NT2/D1 (cell line): ENCODE results near the gene PNPLA4.

ENCODE experiments used
- DNase-seq: peaks from one replicate; pipeline ENCODE4 v3.0.0-alpha.2; 2011; ENCODE audit warnings: low read depth, low spot score
- H3K27me3 ChIP-seq: 2 replicates; pipeline ENCODE4 v1.6.0; 2011; ENCODE audit warnings: mild to moderate bottlenecking; ENCODE audit not compliant: insufficient read length, insufficient read depth
- H3K36me3 ChIP-seq: 2 replicates; pipeline ENCODE4 v1.6.1; 2011; ENCODE audit warnings: mild to moderate bottlenecking, low read length, mixed read lengths; ENCODE audit not compliant: insufficient read depth, insufficient read length
- H3K4me1 ChIP-seq: 2 replicates; pipeline ENCODE4 v1.5.1; 2011; ENCODE audit not compliant: insufficient read depth, insufficient read length
- H3K4me3 ChIP-seq: 2 replicates; pipeline ENCODE4 v1.5.1; 2011; ENCODE audit warnings: low read depth; ENCODE audit not compliant: insufficient read length
- H3K9ac ChIP-seq: 2 replicates; pipeline ENCODE4 v1.6.0; 2011; ENCODE audit warnings: low read depth; ENCODE audit not compliant: insufficient read length
- H3K9me3 ChIP-seq: 2 replicates; pipeline ENCODE4 v1.5.1; 2011; ENCODE audit warnings: mild to moderate bottlenecking, low read length; ENCODE audit not compliant: insufficient read depth
- SUZ12 ChIP-seq: IDR thresholded peaks from 2 replicates; pipeline ENCODE4 v1.6.1; 2011; ENCODE audit not compliant: insufficient read length, insufficient read depth; ENCODE audit errors: extremely low read depth
- YY1 ChIP-seq: IDR thresholded peaks from 2 replicates; pipeline ENCODE4 v1.6.1; 2011; ENCODE audit not compliant: insufficient read length, insufficient read depth
- ZNF274 ChIP-seq: IDR thresholded peaks from 2 replicates; pipeline ENCODE4 v1.6.1; 2011; ENCODE audit warnings: mild to moderate bottlenecking, low read depth, low read length

PNPLA4 gene, protein sequence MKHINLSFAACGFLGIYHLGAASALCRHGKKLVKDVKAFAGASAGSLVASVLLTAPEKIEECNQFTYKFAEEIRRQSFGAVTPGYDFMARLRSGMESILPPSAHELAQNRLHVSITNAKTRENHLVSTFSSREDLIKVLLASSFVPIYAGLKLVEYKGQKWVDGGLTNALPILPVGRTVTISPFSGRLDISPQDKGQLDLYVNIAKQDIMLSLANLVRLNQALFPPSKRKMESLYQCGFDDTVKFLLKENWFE

DNA sequence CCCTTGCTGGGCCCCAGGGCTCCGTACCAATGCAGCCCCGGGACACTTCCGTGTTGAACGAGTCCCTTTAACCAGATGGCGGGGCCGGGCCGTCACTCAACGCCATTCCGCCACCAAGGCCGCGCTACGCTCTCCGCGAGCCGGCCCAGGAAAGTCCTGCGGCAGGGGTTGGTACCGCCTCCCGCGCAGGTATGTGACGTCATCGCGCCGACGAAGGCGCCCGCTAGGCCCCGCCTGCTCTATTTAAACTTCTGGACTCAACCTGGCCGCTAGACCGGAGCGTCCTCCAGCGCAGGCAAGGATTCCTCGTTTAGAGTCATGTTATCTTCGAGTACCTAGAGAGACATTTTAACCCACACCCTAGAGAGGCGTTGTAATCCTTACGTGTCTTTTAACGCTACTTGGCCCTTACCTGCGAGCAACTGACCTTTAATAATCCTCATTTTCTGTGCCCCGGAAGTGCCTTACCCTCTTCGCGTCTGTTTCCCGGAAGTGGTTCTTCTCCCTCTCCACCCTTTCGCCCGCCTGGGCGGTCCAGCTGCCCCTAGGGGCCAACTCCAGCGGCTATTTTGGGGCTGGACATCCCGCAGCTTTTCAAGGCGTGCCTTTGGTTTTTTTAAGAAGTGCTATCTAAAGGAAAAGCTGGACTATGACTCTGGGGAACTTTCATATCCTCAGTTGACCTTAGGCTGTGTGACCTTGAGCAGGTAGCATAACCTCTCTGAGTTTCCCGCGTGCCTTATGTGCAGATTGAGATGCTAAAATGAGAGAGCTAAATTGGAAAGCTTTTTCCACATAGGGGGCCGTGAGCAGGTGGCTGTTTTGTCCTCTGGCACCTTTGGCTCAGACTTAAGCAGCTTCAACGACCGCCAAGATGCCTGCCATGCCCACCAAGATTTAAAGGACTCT is at the start of gene PNPLA4:
Gene PNPLA4 (minus strand): TSS at position 155 of the 909 bp plus-strand sequence. CDS start 1,294 bp downstream, outside the sequence.
- DNase-seq: peak; percentile 74

DNA sequence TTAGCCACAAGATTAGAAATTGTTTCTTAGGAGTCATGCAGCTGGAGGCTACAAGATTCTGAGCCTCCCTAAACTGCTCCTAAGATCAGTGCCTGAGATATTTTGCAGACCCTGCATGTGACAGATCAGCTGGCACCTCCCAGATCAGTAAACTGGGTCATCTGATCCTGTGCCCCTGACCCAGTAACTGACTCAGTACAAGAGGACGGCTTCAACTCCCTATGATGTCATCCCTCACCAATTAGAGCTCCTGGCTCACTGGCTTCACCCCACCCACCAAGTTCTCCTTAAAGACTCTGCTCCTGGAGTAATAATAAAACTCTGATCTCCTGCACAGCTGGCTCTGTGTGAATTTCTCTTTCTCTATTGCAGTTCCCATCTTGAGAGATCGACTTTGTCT is 45.4 kb upstream of the PNPLA4 start:
- no peaks in the 10 kb centered on the region for H3K4me1 ChIP-seq
- no peaks in the 10 kb centered on the region for H3K9me3 ChIP-seq
- no peak overlapping the region for H3K9ac ChIP-seq
- DNase-seq: no peak
- no peak for TF ChIP-seq YY1
- TF ChIP-seq ZNF274: no peak
- no peak for TF ChIP-seq SUZ12
- no peaks in the 10 kb centered on the region for H3K36me3 ChIP-seq
- no peak overlapping the region for H3K4me3 ChIP-seq
- H3K27me3 ChIP-seq: no peaks in the 10 kb centered on the region

More for the DNA sequence above, at the start of gene PNPLA4:
- Histone ChIP-seq H3K36me3 (peaks cover 8% of the 10 kb centered on the region), H3K27me3 (no peaks in the 10 kb centered on the region), H3K4me1 (no peaks in the 10 kb centered on the region), H3K4me3 (peak within 1 kb of the TSS; percentile 64), H3K9ac (peak within 1 kb of the TSS; percentile 94), H3K9me3 (no peaks in the 10 kb centered on the region)
- TF ChIP-seq SUZ12: no peak
- TF ChIP-seq YY1: no peak
- TF ChIP-seq ZNF274: no peak

DNA sequence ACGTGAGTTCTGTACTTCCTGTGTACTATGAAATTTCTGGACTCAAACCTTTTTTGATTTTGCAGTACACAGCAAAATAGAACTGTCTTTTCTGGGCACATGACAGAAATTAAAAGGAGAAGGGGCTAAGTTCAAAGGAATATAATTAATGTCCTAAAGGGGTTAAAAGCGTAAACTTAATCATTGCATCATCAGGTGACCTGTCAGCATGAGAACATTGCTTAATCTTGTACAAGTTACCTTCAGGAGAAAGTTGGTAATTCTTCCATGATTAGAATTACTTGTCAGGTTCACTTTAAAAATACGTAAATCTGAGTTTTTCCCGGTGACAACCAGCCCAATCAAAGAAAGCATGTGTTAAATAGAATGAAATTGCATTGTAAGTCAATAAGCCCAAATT is 43.2 kb upstream of the PNPLA4 start:
- H3K9ac ChIP-seq: no peak overlapping the region
- no peaks in the 10 kb centered on the region for H3K27me3 ChIP-seq
- H3K4me1 ChIP-seq: no peaks in the 10 kb centered on the region
- no peak for DNase-seq
- TF ChIP-seq SUZ12 (no peak), ZNF274 (no peak), YY1 (no peak)
- H3K4me3 ChIP-seq: no peak overlapping the region
- H3K9me3 ChIP-seq: no peaks in the 10 kb centered on the region
- H3K36me3 ChIP-seq: no peaks in the 10 kb centered on the region

DNA sequence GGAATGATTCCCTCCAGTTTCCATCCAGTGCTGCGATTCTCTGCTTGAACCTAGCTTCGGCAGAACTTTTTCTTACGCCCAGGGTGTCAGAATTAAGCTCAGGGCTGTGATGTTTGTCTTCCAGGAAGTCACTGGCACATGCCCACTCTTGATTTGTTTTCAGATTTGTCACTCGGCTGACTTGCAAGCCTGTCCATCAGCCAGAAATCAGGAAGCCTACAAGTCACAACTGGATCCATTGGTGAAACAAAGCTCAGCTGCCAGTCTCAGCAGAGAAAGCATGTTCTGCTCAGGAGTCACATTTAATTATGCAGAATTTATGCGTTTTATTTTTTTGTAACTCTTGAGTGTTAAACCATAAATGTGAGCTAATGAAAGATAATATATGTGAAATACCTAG is 38.2 kb upstream of the PNPLA4 start:
- no peaks in the 10 kb centered on the region for H3K9me3 ChIP-seq
- no peak overlapping the region for H3K9ac ChIP-seq
- no peaks in the 10 kb centered on the region for H3K4me1 ChIP-seq
- H3K27me3 ChIP-seq: no peaks in the 10 kb centered on the region
- no peak overlapping the region for H3K4me3 ChIP-seq
- no peak for DNase-seq
- TF ChIP-seq YY1: no peak
- TF ChIP-seq ZNF274: no peak
- no peak for TF ChIP-seq SUZ12
- H3K36me3 ChIP-seq: no peaks in the 10 kb centered on the region

DNA sequence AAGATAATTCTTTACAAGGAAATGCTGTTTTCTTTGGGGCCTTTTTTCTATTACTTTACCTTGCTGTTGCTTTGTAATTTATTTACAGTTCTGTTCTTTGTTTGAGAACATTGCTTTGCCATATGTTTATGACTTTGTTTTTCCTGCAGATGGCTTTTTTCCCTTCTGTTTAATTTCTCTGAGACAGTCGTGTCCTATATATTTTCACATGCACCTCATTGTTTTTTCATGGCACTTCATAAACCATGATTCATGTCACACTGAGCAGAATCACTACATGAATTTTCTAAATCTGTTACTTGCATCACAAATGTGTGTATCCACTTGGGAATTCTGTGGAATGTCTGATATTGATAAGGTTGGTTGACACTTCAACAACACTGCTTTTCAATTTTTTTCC is 33.0 kb upstream of the PNPLA4 start:
- no peak overlapping the region for H3K4me3 ChIP-seq
- TF ChIP-seq YY1: no peak
- no peak for TF ChIP-seq SUZ12
- no peak for TF ChIP-seq ZNF274

DNA sequence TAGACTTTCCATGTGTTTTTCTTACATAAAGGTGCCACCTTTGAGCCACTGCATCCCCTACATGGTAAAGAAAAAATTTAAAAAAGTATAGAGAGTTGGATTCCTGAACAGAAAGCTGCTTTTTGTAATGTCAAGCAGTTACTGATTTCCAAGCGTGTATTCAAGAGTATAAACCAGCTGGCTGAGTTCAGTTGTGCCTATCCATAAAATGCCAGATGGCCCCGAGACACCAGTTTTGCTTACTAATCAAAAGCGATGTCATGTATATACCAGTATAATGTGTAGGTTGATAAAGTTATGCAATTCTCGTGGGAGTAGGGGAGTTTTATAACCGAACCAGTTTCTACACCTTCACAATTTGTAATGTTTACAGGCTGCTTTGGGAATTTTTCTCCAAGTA is 26.2 kb upstream of the PNPLA4 start:
- DNase-seq: no peak
- Histone ChIP-seq H3K27me3 (no peaks in the 10 kb centered on the region), H3K4me1 (no peaks in the 10 kb centered on the region), H3K4me3 (no peak overlapping the region), H3K9ac (no peak overlapping the region), H3K9me3 (0 out of 2 replicates have a peak, but pooled peaks cover 7% of the 10 kb centered on the region), H3K36me3 (no peaks in the 10 kb centered on the region)
- TF ChIP-seq SUZ12 (no peak), YY1 (no peak), ZNF274 (no peak)

More for the DNA sequence above, 33.0 kb upstream of the PNPLA4 start:
- DNase-seq: no peak
- no peaks in the 10 kb centered on the region for H3K4me1 ChIP-seq
- no peak overlapping the region for H3K9ac ChIP-seq
- no peaks in the 10 kb centered on the region for H3K27me3 ChIP-seq
- 0 out of 2 replicates have a peak, but pooled peaks cover 7% of the 10 kb centered on the region for H3K9me3 ChIP-seq
- no peaks in the 10 kb centered on the region for H3K36me3 ChIP-seq

DNA sequence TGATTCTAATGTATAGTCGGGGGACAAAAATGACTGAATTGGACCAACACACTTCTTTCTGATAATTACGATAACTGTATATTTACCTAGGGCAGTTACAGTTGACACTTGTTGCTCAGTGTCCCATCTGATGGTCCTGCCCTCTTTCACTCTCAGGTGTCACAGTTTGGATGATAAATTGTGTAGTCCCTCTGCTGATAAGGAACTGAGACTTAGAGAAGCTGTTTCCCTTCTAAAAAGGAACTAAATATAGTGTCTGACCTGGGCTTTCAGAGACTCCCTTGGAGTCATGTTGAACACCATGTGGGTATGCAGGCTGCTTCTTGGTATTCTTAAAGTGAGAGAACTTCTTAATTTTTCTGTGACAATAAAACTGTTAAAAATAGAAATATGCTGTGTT is 23.7 kb upstream of the PNPLA4 start:
- Histone ChIP-seq H3K4me1 (no peaks in the 10 kb centered on the region), H3K9ac (no peak overlapping the region), H3K4me3 (no peak overlapping the region), H3K27me3 (no peaks in the 10 kb centered on the region), H3K36me3 (no peaks in the 10 kb centered on the region), H3K9me3 (no peaks in the 10 kb centered on the region)
- TF ChIP-seq ZNF274: no peak
- TF ChIP-seq YY1: no peak
- no peak for TF ChIP-seq SUZ12
- DNase-seq: no peak
